Measurements from ENCODE around the gene OVAAL. TPM values are rescaled to one million over a fixed set of nuclear protein-coding genes. Genes with fewer than 3 reads are reported as not detected.

Gene OVAAL
- total and polyA plus RNA-seq, 9 of the 15 experiments (the other 6 are each of a cell fraction or from before 2014, with no cell fraction given): 0.04 to 0.18 (median 0.08) TPM; not detected in 4

GRCh38 chr1:180594723-180595122 is 36.0 kb downstream of the OVAAL start (continued):
- TF ChIP-seq ZNF518B (CRISPR knock-in tag; IDR thresholded peaks at IDR 0.05) (no peak), MCM2 (IDR thresholded peaks at IDR 0.05; ENCODE audit: low read depth) (no peak), ZNF140 (CRISPR knock-in tag; IDR thresholded peaks at IDR 0.05) (no peak), GATAD2B (IDR thresholded peaks at IDR 0.05; ENCODE audit: borderline replicate concordance) (no peak), MXI1 (IDR thresholded peaks at IDR 0.05; ENCODE audit: low read depth, low read length) (no peak), ZBTB33 (CRISPR knock-in tag; IDR thresholded peaks at IDR 0.05) (0 out of 2 replicates have a peak, but pooled peaks have one; percentile 12), ELF1 (tag; IDR thresholded peaks at IDR 0.05) (no peak), ZNF224 (CRISPR knock-in tag; IDR thresholded peaks at IDR 0.05) (no peak), HDAC8 (tag; IDR thresholded peaks at IDR 0.05) (no peak), RNF219 (CRISPR knock-in tag; IDR thresholded peaks at IDR 0.05) (no peak), GABPB1 (CRISPR knock-in tag; IDR thresholded peaks at IDR 0.05) (0 out of 2 replicates have a peak, but pooled peaks have one; percentile 10), REST (IDR thresholded peaks at IDR 0.05; ENCODE audit: borderline replicate concordance) (no peak), REST (CRISPR knock-in tag; IDR thresholded peaks at IDR 0.05; ENCODE audit: low read depth) (no peak)
